COLO668 (cell line): ENCODE results near the gene PLEKHJ1.

ENCODE experiments used
- DNase-seq: peaks from one replicate; lab custom pipeline; 2025; ENCODE audit not compliant: unreplicated experiment; lab: John Stamatoyannopoulos, UW

Gene PLEKHJ1

GRCh38 chr19:2237051-2237868, 1.1 kb upstream of the PLEKHJ1 start:
- peak; percentile 32 for DNase-seq

GRCh38 chr19:2236064-2236313, 140 bp downstream of the PLEKHJ1 start:
- DNase-seq: no peak

GRCh38 chr19:2235381-2236063, 607 bp downstream of the PLEKHJ1 start:
- DNase-seq: peak; percentile 90

GRCh38 chr19:2234996-2235380, 1.1 kb downstream of the PLEKHJ1 start:
- no peak for DNase-seq

GRCh38 chr19:2233601-2234280, 2.4 kb downstream of the PLEKHJ1 start:
- no peak for DNase-seq

- DNase-seq: no peak
Measured at GRCh38 chr19:2232286-2233151, 3.6 kb downstream of the PLEKHJ1 start.

GRCh38 chr19:2231621-2232221, 4.4 kb downstream of the PLEKHJ1 start:
- peak; percentile 38 for DNase-seq

GRCh38 chr19:2230807-2231533, 5.2 kb downstream of the PLEKHJ1 start:
- DNase-seq: no peak

GRCh38 chr19:2230033-2230531, 6.0 kb downstream of the PLEKHJ1 start:
- no peak for DNase-seq

- peak; percentile 68 for DNase-seq
Measured at GRCh38 chr19:2229103-2230032, 6.8 kb downstream of the PLEKHJ1 start.

- DNase-seq: no peak
Measured at GRCh38 chr19:2228157-2229030, 7.7 kb downstream of the PLEKHJ1 start.

GRCh38 chr19:2227415-2228156, 8.5 kb downstream of the PLEKHJ1 start:
- DNase-seq: no peak

GRCh38 chr19:2226840-2227360, 9.2 kb downstream of the PLEKHJ1 start:
- DNase-seq: no peak

- DNase-seq: no peak
Measured at GRCh38 chr19:2226051-2226839, 9.9 kb downstream of the PLEKHJ1 start.

- no peak for DNase-seq
Measured at GRCh38 chr19:2225415-2226050, 10.6 kb downstream of the PLEKHJ1 start.
